Measurements from ENCODE around the gene CDC42.
"Not testable (repeated sequence)": the region's sequence is repeated elsewhere in the genome, so short reads cannot be mapped to it uniquely, and the experiment has no call there.

The CDC42 gene

DNA sequence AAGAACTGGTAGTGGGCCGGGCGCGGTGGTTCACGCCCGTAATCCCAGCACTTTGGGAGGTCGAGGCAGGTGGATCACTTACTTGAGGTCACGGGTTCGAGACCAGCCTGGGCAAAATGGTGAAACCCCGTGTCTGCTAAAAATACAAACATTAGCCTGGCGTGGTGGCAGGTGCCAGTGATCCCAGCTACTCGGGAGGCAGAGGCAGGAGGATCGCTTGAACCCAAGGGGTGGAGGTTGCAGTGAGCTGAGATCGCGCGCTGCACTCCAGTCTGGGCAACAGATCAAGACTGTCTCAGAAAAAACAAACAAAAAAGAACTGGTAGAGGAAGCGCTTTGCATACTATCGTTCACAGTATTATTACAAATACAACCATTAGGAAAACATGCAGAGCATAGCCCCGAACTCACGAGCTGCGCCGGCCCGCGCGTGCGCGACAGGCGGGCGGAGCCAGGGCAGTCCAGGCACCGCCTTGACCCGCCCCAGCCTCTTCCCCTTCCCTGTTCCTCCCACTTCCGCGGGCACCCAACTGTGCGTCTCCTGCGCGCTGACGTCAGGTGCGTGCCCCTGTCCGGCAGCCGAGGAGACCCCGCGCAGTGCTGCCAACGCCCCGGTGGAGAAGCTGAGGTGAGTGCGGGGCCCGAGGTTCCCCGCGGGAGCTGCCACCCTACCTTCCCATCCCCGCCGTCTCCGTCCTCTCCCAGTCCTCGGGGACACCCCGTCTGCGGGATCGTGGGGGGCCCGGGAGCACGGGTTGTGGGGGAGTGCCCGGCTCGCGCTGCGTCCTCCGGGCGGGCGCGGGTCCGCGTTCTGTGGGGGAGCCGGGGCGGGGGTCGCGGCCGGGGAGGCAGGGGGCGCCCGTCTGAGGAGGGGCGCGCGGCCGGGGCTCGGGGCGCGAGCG lies at the start of gene CDC42:
CDC42 (plus strand) TSS at position 595 of the 902 bp plus-strand sequence. CDS start 25,770 bp downstream, outside the sequence.
- peak; percentile 85 to 92 for DNase-seq

- DNase-seq, result not testable (repeated sequence)
Observed at GRCh38 chr1:22002875-22003274, 49.6 kb upstream of the CDC42 start.

GRCh38 chr1:22003959-22004358 lies 48.5 kb upstream of the CDC42 start:
- DNase-seq, result not testable (repeated sequence)

GRCh38 chr1:22005261-22006149 lies 47.0 kb upstream of the CDC42 start:
- peak in 1 of 2 experiments; percentile 26 for DNase-seq

DNA sequence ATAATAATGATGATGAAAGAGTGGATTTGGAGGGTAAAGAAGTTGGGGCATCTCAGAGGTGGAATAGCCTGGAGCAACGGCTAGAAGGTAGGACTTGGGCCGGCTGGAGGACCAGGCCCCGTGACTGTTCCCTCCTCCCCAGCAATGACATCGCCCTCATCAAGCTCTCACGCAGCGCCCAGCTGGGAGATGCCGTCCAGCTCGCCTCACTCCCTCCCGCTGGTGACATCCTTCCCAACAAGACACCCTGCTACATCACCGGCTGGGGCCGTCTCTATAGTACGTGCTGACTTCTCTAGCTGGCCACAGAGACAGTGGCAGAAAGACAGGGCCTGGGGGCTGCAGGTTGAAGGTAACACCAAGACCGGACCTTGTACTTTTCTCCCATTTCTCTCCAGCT lies 45.8 kb upstream of the CDC42 start:
- not testable (repeated sequence) for DNase-seq

DNA sequence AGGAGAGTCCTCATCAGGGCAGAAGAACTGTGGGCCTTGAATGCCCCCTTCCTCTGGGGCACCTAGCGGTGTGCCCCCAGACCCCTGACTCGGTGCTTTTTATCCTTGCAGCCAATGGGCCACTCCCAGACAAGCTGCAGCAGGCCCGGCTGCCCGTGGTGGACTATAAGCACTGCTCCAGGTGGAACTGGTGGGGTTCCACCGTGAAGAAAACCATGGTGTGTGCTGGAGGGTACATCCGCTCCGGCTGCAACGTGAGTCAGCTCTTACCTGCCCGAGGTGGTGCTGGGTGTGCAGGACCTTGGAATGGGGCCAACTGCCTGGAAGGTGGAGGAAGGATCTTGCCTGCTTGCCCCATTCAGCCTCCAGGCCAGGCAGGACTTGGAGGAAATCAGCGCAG lies 45.2 kb upstream of the CDC42 start:
- DNase-seq, result not testable (repeated sequence)

GRCh38 chr1:22009566-22009965 lies 42.9 kb upstream of the CDC42 start:
- not testable (repeated sequence) for DNase-seq

DNA sequence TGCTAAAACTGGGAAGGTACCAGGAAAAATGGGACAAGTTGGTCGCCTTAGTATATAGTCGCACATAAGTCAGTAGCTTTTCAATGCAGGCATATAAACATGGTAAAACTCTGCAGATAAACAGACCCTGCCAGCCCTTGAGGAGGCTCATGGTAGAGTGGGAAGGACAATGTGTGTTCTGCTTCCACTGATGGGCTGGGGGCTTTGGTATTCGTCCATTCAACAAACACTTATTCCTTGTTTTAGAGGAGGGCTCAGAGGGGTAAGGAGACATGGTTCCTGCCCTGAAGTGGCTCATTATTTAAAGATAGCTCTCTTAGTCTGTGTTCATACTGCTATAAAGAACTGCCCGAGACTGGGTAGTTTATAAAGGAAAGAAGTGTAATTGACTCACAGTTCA lies 39.8 kb upstream of the CDC42 start:
- not testable (repeated sequence) for DNase-seq

- not testable (repeated sequence) for DNase-seq
Observed at GRCh38 chr1:22014575-22015206, 37.8 kb upstream of the CDC42 start.

- DNase-seq, result no peak
Observed at GRCh38 chr1:22018583-22019559, 33.6 kb upstream of the CDC42 start.

GRCh38 chr1:22021061-22021460 lies 31.4 kb upstream of the CDC42 start:
- DNase-seq, result no peak

GRCh38 chr1:22024485-22025367 lies 27.8 kb upstream of the CDC42 start:
- DNase-seq, result peak; percentile 88 to 92

DNA sequence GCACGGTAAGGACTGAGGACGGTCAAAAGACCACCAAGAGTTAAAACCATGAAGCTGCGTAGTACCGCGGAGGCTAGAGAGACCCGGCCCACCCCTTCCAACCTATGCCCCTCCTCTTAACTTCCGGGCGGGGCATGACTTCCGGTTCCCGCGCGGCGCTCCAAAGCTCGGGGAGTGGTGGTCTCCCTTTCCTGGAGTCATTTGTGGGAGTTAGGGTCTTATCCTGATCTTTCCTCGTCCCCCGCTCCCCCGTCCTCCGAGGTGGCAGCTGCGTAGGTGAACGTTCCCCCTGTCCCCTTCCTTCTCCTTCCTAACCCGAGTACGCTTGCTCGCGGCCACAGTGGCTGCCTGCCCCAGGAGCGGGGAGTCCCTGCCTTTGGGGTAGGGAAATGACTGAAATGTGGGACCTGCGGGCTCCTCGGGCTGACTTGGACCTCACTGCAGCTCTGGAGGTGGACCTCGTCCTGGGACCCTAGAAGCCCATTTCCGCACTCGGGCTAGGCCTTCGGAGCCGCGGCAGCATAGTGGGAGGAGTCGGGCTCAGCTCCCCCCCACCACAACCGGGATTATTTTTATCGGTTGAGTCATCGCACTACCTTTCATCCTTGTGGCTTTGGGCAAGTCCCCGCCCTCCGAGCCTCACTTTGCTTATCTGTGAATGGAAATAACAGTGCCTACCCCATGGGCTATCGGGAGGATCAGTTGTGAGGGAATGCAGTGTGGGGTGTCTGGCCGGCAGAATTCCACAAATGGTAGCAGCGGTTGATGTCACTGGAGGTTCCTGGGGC lies 26.9 kb upstream of the CDC42 start:
- DNase-seq, result peak; percentile 88 to 92

GRCh38 chr1:22026924-22027289 lies 25.6 kb upstream of the CDC42 start:
- DNase-seq, result no peak

DNA sequence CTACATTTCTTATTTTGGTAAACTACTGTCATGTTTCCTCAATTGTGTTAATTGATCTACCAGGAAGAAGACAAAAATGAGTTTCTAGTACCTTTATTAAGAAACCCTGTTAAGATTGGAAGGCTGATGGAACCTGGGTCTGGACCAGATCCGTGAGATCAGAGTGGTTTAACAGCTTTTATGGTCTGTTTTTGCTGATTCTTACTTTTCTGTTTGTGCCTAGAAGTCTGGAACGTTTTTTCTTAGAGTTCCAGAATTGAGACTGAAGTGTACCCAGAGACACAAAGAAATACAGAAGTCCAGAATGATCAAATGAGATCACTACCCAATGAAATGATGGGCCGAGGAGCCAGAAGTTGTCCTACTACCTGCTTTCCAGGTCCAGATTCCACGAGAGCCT lies 22.5 kb upstream of the CDC42 start:
- no peak for DNase-seq

DNA sequence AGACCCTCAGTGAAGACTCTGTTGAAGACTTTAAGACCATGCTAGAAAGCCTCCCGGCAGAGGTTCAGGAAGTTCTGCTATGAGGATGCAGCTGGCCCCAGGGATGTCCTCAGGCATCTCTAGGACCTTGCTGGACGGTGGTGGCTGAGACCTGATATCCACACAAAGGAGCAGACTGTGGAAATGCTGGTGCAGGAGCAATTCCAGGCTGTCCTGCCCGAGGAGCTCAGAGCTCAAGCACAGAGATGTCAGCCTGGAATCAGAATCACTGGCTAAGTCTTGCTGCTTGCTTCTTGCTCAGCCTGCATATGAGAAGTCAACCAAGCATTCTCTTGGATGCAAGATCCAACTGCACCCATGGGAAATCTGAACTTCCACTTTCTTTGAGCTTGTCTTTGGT lies 22.0 kb upstream of the CDC42 start:
- DNase-seq, result no peak

GRCh38 chr1:22031214-22031962 lies 21.1 kb upstream of the CDC42 start:
- DNase-seq, result no peak

DNA sequence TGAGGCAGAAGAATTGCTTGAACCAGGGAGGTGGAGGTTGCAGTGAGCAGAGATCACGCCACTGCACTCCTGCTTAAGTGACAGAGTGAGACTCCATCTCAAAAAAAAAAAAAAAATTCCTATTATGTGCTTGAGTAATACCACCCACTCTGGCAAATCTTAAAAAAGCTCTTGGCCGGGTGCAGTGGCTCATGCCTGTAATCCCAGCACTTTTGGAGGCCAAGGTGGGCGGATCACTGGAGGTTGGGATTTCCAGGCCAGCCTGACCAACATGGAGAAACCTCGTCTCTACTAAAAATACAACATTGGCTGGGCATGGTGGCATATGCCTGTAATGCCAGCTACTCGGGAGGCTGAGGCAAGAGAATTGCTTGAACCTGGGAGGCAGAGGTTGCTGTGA lies 17.7 kb upstream of the CDC42 start:
- not testable (repeated sequence) for DNase-seq

- no peak for DNase-seq
Observed at GRCh38 chr1:22037520-22037919, 15.0 kb upstream of the CDC42 start.
